GM23248 (cell line): ENCODE measurements around the gene RPL29.

Source experiments
- EZH2 ChIP-seq: fragments of 200-600 bp; sonication (generic); IDR thresholded peaks from 2 replicates; pipeline ENCODE4 v1.6.1; 2018; ENCODE audit warnings: antibody characterized with exemption, mild to moderate bottlenecking; ENCODE audit not compliant: insufficient read depth, poor library complexity, severe bottlenecking
- EZH2phosphoT487 ChIP-seq: fragments of 200-600 bp; sonication (generic); IDR thresholded peaks from 2 replicates; pipeline ENCODE4 v1.6.1; 2018; ENCODE audit warnings: antibody characterized with exemption, moderate library complexity, mild to moderate bottlenecking, low read depth; ENCODE audit not compliant: insufficient read depth

- no peak for TF ChIP-seq EZH2phosphoT487
- TF ChIP-seq EZH2, result no peak
These were observed 41.0 kb downstream of the RPL29 start for GRCh38 chr3:51954713-51955112.
